GM08714 (cell line): ENCODE results near the gene MBD3.

Experiments
- H3K4me3 ChIP-seq: fragments of 200-500 bp; sonication (Bioruptor generic); 2 replicates; pipeline ENCODE4 v1.5.1; 2014; ENCODE audit warnings: mild to moderate bottlenecking, low read length, inconsistent platforms
- ZNF274 ChIP-seq: IDR thresholded peaks from 2 replicates; pipeline ENCODE4 v1.6.1; 2012; ENCODE audit warnings: mild to moderate bottlenecking, low read depth, low read length

Gene MBD3

GRCh38 chr19:1593501-1593772 is 772 bp upstream of the MBD3 start:
- no peak for TF ChIP-seq ZNF274
- peak overlapping the region; percentile 62; the same call in 1 of the 2 replicates for H3K4me3 ChIP-seq

DNA sequence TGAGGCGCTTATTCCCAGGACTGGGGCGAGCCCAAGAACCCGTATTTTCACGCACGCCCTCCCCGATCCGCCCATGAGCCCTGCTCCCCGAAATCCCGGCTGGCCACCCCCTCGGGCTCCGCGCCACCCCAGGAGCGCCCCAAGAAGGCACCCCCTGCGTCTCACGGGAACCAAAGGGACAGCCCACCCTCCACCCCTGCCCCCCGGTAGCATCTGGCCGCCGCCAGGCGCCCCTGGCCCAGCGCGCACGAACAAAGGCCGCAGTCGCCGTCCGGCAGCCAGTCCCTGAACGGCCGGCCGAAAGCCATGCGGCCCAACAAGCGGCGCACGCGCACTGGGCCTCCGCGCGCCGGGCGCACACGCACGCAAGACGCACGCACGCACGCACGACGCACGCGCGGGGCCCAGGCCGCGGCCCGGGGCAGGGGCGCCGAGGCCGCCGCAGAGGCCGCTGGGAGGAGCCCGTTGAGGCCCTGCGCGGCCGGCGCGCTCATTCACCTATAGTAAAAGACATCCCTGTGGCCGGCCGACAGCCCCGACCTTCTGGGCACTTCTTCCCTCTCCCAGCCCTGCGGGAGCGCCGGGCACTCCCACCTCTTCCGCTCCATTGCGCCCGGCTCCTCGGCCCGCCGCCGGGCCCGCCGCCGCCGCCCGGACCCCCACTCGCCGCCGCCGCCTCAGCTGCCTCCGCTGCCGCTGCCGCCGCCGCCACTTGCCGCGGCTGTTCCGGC is 476 bp downstream of the MBD3 start:
- TF ChIP-seq ZNF274: no peak
- H3K4me3 ChIP-seq: peak overlapping the region; percentile 86

- H3K4me3 ChIP-seq: peak overlapping the region; percentile 86
- no peak for TF ChIP-seq ZNF274
Measured at GRCh38 chr19:1591421-1592023, 1.1 kb downstream of the MBD3 start.

- H3K4me3 ChIP-seq: peak overlapping the region; percentile 86
- no peak for TF ChIP-seq ZNF274
Measured at GRCh38 chr19:1590641-1591397, 1.8 kb downstream of the MBD3 start.

- TF ChIP-seq ZNF274: no peak
Measured at GRCh38 chr19:1587872-1588271, 4.8 kb downstream of the MBD3 start.

GRCh38 chr19:1585243-1585580 is 7.5 kb downstream of the MBD3 start:
- H3K4me3 ChIP-seq: no peak overlapping the region
- no peak for TF ChIP-seq ZNF274

More at GRCh38 chr19:1587872-1588271, 4.8 kb downstream of the MBD3 start:
- no peak overlapping the region for H3K4me3 ChIP-seq

- H3K4me3 ChIP-seq: no peak overlapping the region
- TF ChIP-seq ZNF274: no peak
Measured at GRCh38 chr19:1584500-1585242, 8.0 kb downstream of the MBD3 start.

DNA sequence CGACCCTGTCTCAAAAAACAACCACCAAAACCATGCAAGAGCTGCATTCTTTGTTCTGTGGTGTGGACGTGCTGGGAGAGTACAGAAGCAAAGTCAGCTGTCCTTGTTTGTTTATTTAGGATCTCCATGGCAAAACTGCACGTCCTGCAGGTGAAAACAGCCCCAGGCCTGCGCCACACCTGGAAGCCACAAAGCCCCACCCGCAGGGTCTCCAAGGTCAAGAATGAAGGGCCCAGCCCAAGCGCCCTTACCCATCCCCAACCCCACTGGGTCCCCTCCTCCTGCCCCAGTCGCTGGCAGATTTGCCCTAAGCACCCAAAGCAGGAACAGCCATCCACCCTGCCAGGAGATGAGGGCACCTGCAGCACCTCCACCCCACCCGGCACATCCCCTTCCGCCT is 10.5 kb downstream of the MBD3 start:
- no peak for TF ChIP-seq ZNF274
- H3K4me3 ChIP-seq: no peak overlapping the region

- TF ChIP-seq ZNF274: no peak
- no peak overlapping the region for H3K4me3 ChIP-seq
Measured at GRCh38 chr19:1580957-1581356, 11.7 kb downstream of the MBD3 start.

DNA sequence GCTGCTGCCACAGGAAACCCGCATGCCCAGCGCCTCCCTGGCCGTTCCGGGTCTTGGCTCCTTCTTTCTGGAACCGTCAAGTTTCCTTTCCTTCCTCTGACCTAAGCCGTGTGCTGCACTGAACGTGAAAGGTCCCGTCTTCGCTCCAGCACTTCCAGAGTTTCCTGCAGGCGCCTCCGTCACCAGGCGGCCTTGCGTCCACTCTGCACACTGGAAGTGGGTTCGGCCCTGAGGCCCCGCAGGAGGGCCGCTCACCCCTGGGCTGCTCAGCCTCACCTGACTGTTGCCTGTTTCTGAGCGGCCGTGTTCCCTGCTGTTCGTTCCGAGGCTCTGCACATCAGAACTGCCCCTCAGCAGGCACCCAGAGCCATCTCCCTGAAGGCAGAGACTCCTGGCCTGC is 12.3 kb downstream of the MBD3 start:
- H3K4me3 ChIP-seq: no peak overlapping the region
- no peak for TF ChIP-seq ZNF274

GRCh38 chr19:1579222-1579621 is 13.4 kb downstream of the MBD3 start:
- no peak for TF ChIP-seq ZNF274

DNA sequence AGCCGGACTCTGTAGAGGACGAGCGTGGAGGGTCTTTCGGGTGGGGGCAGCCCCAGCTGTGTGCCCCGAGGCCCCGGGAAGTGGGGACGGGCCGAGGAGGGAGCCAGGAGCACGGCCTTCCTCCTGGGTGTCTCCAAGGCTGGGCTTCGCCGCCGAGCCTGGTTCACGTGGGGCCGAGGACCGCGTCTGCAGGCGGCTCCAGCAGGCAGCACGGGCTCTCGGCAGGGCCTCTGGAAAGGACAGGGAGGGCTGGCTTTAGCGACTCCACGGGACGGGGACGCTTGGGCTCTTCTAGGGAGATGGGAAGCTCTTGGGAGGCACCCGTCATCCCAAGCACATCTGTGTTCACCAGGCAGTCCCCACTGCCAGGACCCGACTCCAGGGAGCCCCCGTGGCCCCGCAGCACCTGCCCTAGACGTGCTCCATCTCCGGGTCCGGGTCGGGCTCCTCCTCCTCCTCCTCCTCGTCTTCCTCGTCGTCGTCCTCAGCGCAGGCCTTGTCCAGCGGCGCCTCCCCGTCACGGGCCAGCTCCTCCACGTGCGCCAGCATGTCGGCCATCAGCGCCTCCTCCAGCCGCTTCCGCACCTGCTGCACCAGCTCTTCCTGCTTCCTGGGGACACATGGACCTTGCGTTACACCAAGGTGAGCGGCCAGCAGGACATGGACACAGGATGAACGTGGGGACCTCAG is 14.6 kb downstream of the MBD3 start:
- no peak for TF ChIP-seq ZNF274

More at GRCh38 chr19:1579222-1579621, 13.4 kb downstream of the MBD3 start:
- no peak overlapping the region for H3K4me3 ChIP-seq

DNA sequence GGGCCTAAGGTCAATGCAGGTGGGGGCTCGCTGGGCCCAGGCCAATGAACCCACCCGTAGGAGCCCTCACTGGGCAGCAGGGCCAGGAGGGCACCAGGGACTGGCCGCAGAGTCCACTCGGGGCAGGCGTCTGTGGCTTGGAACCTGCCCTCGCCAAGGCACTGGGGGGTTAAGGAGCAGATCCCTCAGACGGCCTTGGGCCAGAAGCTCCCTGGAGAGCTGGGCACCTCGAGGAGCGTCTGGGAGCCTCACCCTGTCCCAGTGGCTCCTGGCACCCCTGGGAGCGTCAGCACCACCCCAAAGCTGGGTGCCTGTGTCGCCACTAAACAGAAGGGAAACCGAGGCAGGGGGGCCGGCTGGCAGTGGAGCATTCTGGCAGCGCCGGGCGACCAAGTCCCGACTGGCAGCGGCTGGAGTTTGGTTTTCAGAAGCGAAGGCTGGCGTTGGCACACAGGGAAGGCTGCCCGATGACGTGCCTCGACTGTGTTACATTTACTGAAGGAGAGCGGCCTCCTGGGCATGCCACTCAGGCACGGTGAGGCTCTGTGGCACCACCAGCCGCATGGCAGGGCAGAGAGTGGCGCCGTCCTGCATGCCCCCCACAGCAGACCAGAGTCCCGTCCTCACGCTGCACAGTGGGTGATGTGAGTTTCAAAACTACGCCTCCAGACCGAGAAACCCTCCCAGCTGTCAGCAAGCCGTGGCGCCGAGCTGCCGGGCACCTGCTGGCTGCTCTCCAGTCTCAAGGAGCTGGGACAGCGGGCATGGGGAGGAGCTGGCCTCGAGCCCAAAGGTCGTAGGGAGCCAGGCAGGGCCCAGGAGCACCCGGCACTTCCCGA is 15.4 kb downstream of the MBD3 start:
- no peak overlapping the region for H3K4me3 ChIP-seq
- TF ChIP-seq ZNF274: no peak

More for the DNA sequence above, 14.6 kb downstream of the MBD3 start:
- H3K4me3 ChIP-seq: no peak overlapping the region
